A549 treated with GW870086 at 1 μM for 4 hours (cell line): ENCODE results near the gene GYS1. TPM values are rescaled to one million over a fixed set of nuclear protein-coding genes. Genes with fewer than 3 reads are reported as not detected.

Source experiments
- total RNA-seq: library from RNA; stranded (reverse); fragments of 200-300 nt; extraction: Qiagen RNA extraction; gene quantifications from 5 replicates; pipeline ENCODE4 v1.2.3, GENCODE V29; 2022; ENCODE audit warnings: low read depth

The GYS1 gene
- total RNA-seq, result 16.8 to 21.1 TPM (median 19.5 TPM) in 5 replicates

DNA sequence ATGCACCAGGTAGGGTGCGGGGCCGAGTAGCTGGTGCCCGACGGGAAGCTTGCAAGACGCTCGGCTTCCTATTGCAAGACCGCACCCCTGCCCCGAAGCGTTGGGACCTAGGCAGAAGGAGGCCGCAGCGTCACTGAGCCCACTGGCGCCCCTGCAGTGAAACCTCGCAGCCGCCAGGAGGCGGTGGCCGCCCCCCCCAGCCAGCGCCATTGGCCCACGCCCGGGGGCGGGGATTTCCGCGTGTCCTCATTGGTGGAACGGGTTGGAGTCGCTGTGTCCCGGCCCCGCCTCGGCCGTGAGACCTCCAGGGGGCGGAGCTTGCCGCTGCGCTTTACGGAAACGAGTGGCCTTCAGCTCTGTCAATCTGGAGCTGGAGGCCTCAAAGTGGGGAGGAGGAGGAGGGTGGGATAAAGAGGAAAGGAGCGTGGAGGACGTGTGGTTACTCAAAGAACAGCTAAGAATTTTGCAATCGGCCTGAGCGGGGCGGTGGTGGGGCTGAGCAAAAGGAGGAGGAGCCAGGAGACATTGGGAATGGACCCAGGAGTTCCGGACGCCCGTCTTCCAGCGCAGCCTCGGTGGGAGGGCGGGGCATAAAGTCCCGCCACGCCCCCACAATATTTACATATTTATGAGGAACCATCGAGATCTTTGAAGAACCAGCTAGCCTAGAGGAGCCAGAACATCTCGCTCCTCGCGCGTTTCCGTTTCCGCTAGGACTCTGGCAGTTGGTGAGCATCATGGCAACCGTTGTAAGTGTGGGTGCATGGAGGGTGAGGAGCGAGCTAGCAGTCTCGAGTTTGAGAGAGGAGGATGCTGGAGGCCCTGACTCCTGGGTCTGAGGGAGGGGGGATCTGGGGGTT, at the start of gene GYS1, which contains the start of gene RUVBL2:
TSS of gene GYS1 (minus strand) at position 135 of the 860 bp plus-strand sequence. CDS start 197 bp downstream, outside the sequence.
TSS of gene RUVBL2 (plus strand) at position 713 of the 860 bp plus-strand sequence. CDS start at position 738, 25 bp downstream.

DNA sequence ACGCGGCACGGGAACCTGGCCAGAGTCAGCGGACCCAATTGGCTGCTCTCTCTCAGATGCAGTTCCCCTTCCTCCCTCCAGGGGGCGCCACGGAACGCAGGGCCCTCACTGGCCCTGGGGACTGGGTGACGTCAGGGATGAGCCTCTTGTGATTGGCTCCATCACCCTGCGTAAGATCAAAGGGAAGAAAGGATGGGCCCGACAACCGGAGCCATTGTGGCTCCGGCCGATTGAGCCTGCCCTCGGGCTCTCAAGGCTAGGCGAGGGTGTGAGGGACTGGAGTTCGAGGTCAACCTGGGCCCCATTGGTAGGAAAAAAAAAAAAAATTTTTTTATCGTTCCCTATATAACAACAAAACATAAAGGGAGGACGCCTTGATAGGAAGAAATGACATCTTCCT, 43.7 kb upstream of the GYS1 start, which contains the start of gene CGB1:
TSS of gene CGB1 (minus strand) at position 81 of the 400 bp plus-strand sequence. CDS start 184 bp downstream, outside the sequence.

DNA sequence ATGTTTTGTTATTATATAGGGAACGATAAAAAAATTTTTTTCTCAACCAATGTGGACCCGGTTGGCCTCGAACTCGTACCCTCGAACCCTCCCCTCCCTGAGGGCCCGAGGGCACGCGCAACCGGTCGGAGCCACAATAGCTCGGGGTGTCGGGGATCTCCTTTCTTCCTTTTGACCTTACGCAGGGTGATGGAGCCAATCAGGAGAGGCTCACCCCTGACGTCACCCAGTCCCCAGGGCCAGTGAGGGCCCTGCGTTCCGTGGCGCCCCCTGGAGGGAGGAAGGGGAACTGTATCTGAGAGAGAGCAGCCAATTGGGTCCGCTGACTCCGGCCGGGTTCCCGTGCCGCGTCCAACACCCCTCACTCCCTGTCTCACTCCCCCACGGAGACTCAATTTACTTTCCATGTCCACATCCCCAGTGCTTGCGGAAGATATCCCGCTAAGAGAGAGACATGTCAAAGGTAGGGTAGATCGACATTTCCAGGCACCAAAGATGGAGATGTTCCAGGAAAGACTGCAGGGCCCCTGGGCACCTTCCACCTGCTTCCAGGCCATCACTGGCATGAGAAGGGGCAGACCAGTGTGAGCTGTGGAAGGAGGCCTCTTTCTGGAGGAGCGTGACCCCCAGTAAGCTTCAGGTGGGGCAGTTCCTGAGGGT, 38.7 kb upstream of the GYS1 start, which contains the start of gene CGB2:
TSS of gene CGB2 (plus strand) at position 249 of the 660 bp plus-strand sequence. CDS start at position 455, 206 bp downstream.

DNA sequence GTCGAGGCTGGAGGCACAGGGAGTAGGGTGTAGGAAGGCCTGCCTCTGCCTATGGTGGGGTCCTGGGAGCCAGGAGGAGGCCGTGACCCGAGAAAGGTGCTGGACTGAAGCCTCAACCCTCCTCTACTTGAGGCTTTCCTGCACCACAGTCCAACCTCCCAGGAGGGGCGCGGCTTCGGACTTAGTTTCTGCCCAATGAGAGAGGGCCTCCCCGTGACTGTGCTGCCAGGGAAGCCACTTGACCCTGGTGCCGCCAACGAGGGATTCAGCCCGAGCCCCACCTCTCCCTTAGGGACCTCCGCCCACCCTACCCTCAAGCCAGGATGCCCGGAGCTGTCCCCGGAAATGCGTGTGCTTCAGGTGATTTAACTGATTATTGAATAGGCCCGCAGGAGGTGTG, 31.1 kb upstream of the GYS1 start, which contains the start of gene CGB3:
TSS of gene CGB3 (minus strand) at position 101 of the 400 bp plus-strand sequence. CDS start 362 bp downstream, outside the sequence.

DNA sequence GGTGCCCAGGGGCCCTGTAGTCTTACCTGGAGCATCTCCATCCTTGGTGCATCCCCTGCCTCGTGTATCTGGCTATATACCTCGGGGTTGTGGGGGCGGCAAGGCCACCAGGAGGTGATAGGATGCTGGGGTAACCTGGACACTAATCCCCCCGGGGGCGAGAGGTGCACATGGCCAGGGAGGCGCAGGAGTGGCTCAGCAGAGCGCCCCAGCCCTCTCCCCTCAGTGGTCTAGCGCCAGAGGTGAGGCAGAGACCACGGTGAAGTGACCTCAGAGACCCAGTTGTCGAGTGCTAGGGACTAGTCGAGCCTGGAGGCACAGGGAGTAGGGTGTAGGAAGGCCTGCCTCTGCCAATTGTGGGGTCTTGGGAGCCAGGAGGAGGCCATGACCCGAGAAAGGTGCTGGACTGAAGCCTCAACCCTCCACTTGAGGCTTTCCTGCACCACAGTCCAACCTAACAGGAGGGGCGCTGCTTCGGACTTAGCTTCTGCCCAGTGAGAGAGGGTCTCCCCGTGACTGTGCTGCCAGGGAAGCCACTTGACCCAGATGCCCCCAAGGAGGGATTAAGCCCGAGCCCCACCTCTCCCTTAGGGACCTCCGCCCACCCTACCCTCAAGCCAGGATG, 24.0 kb upstream of the GYS1 start, which contains the start of gene LHB:
TSS of gene LHB (minus strand) at position 51 of the 625 bp plus-strand sequence. CDS start at position 41, 10 bp downstream.

DNA sequence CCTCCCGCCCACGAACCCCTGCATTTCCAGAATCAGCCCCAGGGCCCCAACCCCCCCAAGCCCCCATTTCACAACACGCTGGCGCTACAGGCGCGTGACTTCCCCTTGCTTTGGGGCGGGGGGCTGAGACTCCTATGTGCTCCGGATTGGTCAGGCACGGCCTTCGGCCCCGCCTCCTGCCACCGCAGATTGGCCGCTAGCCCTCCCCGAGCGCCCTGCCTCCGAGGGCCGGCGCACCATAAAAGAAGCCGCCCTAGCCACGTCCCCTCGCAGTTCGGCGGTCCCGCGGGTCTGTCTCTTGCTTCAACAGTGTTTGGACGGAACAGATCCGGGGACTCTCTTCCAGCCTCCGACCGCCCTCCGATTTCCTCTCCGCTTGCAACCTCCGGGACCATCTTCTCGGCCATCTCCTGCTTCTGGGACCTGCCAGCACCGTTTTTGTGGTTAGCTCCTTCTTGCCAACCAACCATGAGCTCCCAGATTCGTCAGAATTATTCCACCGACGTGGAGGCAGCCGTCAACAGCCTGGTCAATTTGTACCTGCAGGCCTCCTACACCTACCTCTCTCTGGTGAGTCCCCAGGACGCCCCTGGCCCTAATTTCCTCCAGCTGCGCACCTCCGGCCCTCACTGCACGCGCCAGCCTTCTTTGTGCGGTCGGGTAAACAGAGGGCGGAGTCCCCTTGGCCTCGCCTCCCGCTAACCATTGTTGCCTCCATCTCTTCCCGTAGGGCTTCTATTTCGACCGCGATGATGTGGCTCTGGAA, 27.9 kb downstream of the GYS1 start, which contains the start of gene FTL:
TSS of gene FTL (plus strand) at position 270 of the 766 bp plus-strand sequence. CDS start at position 469, 199 bp downstream.

DNA sequence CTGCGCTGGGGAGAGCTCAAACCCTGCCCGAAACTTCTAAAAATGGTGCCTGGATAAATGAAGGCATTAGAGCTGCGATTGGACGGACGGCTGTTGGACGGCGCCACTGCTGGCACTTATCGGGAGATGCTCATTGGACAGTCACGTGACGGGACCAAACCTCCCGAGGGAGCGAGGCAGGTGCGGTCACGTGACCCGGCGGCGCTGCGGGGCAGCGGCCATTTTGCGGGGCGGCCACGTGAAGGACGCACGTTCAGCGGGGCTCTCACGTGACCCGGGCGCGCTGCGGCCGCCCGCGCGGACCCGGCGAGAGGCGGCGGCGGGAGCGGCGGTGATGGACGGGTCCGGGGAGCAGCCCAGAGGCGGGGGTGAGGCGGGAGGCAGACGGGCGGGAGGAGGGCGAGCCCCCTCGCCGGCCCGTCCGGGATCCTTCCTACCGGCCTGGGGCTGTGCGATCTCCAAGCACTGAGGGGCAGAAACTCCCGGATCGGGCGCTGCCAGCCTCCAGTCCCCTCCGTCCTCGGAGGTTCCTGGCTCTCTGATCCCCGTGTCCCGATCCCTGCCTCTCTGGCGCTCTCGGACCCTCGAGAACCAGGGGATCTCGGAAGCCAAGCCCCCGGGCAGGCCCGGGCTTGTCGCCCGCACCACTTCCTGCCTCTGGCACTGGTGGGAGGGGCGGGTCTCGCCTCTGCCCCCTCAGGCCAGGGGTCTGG, 38.4 kb downstream of the GYS1 start, which contains the start of gene BAX:
TSS of gene BAX (plus strand) at position 281 of the 713 bp plus-strand sequence. CDS start at position 335, 54 bp downstream.

DNA sequence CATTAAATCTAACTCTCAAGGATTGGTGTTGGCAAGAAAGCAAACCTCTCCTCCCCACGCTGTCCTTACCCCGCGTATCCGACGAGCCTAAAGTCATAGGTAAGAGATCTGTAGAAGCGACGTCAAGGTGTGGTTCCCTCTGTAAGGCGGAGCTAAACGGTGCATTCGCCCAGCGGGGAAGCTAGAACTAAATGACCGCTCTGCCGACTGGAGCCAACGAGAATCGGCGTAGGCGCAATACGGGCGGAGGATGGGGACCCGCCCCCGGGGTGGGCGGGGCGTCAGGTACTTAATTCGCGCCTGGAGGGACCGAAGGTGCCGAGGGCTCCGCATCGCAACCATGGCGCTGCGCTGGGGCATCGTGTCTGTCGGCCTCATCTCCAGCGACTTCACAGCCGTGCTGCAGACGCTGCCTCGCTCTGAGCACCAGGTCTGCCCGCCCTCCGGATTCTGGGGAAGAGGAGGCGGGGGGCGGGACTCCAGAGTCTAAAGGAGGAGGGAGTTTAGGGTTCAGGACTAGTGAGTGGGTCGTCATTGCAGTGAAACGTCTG, 59.7 kb downstream of the GYS1 start, which contains the start of gene DHDH:
TSS of gene DHDH (plus strand) at position 318 of the 551 bp plus-strand sequence. CDS start at position 341, 23 bp downstream.

Other genes starting within 250 kb of the GYS1 start
- gene IZUMO1, start 246.4 kb downstream of the GYS1 start, total RNA-seq, result not detected in 5 replicates
- 0.03 to 0.10 TPM (median 0.08 TPM) in 5 replicates for gene FUT1, start 240.7 kb downstream of the GYS1 start, total RNA-seq
- gene FGF21, start 237.8 kb downstream of the GYS1 start, total RNA-seq, result not detected in 5 replicates
- 50.8 to 62.8 TPM (median 58.1 TPM) in 5 replicates for gene BCAT2, start 182.3 kb downstream of the GYS1 start, total RNA-seq
- 12.3 to 16.2 TPM (median 13.0 TPM) in 5 replicates for gene HSD17B14, start 156.8 kb downstream of the GYS1 start, total RNA-seq
- gene PLEKHA4, start 124.7 kb downstream of the GYS1 start, total RNA-seq, result 1.1 to 2.2 TPM (median 1.5 TPM) in 5 replicates
- 84.1 to 116 TPM (median 94.2 TPM) in 5 replicates for gene PPP1R15A, start 120.9 kb downstream of the GYS1 start, total RNA-seq
- not detected in 5 replicates for gene TULP2, start 94.6 kb downstream of the GYS1 start, total RNA-seq
- gene NUCB1, start 93.0 kb downstream of the GYS1 start, total RNA-seq, result 193 to 220 TPM (median 200 TPM) in 5 replicates
- gene DHDH, start 59.6 kb downstream of the GYS1 start, total RNA-seq, result 1.2 to 2.7 TPM (median 1.7 TPM) in 5 replicates
- gene BAX, start 38.4 kb downstream of the GYS1 start, total RNA-seq, result 267 to 409 TPM (median 344 TPM) in 5 replicates
- gene FTL, start 28.0 kb downstream of the GYS1 start, total RNA-seq, result 16,193 to 24,145 TPM (median 18,864 TPM) in 5 replicates
- gene RUVBL2, start 578 bp upstream of the GYS1 start, total RNA-seq, result 214 to 245 TPM (median 232 TPM) in 5 replicates
- not detected in 5 replicates for gene LHB, start 23.8 kb upstream of the GYS1 start, total RNA-seq
- gene CGB3, start 31.0 kb upstream of the GYS1 start, total RNA-seq, result 0.38 TPM in 1 of 5 replicates, not detected in the others
- 0.26 to 0.34 TPM (median 0.26 TPM) in 3 of 5 replicates, not detected in the others for gene CGB2, start 38.6 kb upstream of the GYS1 start, total RNA-seq
- 0.21 TPM in 1 of 5 replicates, not detected in the others for gene CGB1, start 43.6 kb upstream of the GYS1 start, total RNA-seq
- 0.59 to 2.7 TPM (median 1.2 TPM) in 5 replicates for gene CGB5, start 50.5 kb upstream of the GYS1 start, total RNA-seq
- 1.9 to 3.4 TPM (median 2.0 TPM) in 5 replicates for gene CGB8, start 55.8 kb upstream of the GYS1 start, total RNA-seq
- 0.21 to 0.97 TPM (median 0.55 TPM) in 4 of 5 replicates, not detected in the other for gene CGB7, start 64.4 kb upstream of the GYS1 start, total RNA-seq
- gene NTF4, start 71.5 kb upstream of the GYS1 start, total RNA-seq, result 0.42 to 0.61 TPM (median 0.54 TPM) in 5 replicates
- gene KCNA7, start 79.4 kb upstream of the GYS1 start, total RNA-seq, result not detected in 5 replicates
- 302 to 324 TPM (median 319 TPM) in 5 replicates for gene SNRNP70, start 92.1 kb upstream of the GYS1 start, total RNA-seq
- gene LIN7B, start 121.1 kb upstream of the GYS1 start, total RNA-seq, result 5.7 to 7.1 TPM (median 6.7 TPM) in 5 replicates
- 1.5 to 2.5 TPM (median 1.6 TPM) in 5 replicates for gene C19orf73, start 125.8 kb upstream of the GYS1 start, total RNA-seq
- 4.5 to 8.8 TPM (median 8.1 TPM) in 5 replicates for gene PPFIA3, start 126.2 kb upstream of the GYS1 start, total RNA-seq
- gene HRC, start 162.1 kb upstream of the GYS1 start, total RNA-seq, result 0.06 TPM in 2 of 5 replicates, not detected in the others
- gene TRPM4, start 164.5 kb upstream of the GYS1 start, total RNA-seq, result 6.9 to 10.2 TPM (median 8.4 TPM) in 5 replicates